ENCODE results near the gene ARHGEF6.

DNA sequence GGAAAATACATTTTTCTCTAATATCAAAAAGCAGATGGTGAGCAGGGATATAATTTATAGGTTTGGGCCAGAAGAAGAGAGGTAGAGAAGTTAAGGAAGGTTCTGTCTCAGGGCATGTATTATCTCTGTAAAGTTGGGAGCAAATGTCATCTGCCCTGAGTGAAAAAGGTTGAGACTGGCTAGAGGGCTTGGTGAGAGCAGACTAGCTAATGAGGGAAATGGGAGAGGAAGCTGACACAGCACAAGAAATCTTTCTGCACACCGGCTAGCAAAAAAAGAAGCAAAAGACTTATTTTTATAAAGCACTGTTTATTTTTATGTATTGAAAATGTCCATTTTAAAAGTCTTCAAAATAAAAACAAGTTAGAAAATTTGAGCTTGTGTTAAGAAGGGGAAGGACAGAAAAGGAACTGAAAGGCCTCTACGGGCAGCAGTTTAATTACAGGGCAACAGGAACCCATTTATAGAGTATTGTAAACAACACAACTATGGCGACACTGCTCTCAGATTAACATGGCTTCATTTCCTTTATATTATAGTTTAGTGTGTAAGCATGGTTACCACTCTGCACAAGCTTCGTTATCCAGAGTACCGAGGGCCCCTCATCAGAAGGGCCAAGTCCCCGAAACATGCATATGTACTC, 115.4 kb downstream of the ARHGEF6 start:
- TF ChIP-seq EZH2 (IDR thresholded peaks at IDR 0.05; ENCODE audit: insufficient read depth, poor library complexity, severe bottlenecking): no peak
- no peak for TF ChIP-seq EZH2phosphoT487 (IDR thresholded peaks at IDR 0.05; ENCODE audit: insufficient read depth, low read depth)
